DMS153 (cell line): Measurements from ENCODE around the gene SLC17A9.
A peak's percentile ranks its signal among the peaks of the same experiment; 100 is the strongest.

Experiments used
- DNase-seq: peaks from one replicate; lab custom pipeline; 2025; lab: John Stamatoyannopoulos, UW

Gene SLC17A9

GRCh38 chr20:62952373-62952967, at the start of gene SLC17A9:
SLC17A9 (plus strand) TSS chr20:62952709; CDS start chr20:62952831, 122 bp downstream.
- no peak for DNase-seq

GRCh38 chr20:62902926-62903615, 49.4 kb upstream of the SLC17A9 start:
- DNase-seq: no peak

GRCh38 chr20:62905536-62906117, 46.9 kb upstream of the SLC17A9 start:
- DNase-seq: no peak

GRCh38 chr20:62906209-62906608, 46.3 kb upstream of the SLC17A9 start:
- DNase-seq: no peak

- DNase-seq: no peak
These were observed 45.7 kb upstream of the SLC17A9 start for GRCh38 chr20:62906647-62907375.

GRCh38 chr20:62907384-62908317, 44.9 kb upstream of the SLC17A9 start:
- no peak for DNase-seq

GRCh38 chr20:62908971-62909791, 43.3 kb upstream of the SLC17A9 start:
- DNase-seq: peak; percentile 88

GRCh38 chr20:62910217-62910766, 42.2 kb upstream of the SLC17A9 start:
- no peak for DNase-seq

GRCh38 chr20:62910777-62911497, 41.6 kb upstream of the SLC17A9 start:
- DNase-seq: no peak

GRCh38 chr20:62911701-62912280, 40.7 kb upstream of the SLC17A9 start:
- DNase-seq: no peak

- DNase-seq: no peak
These were observed 39.4 kb upstream of the SLC17A9 start for GRCh38 chr20:62913043-62913630.

GRCh38 chr20:62914436-62914835, 38.1 kb upstream of the SLC17A9 start:
- no peak for DNase-seq

- DNase-seq: peak; percentile 64
These were observed 37.5 kb upstream of the SLC17A9 start for GRCh38 chr20:62914970-62915457.

GRCh38 chr20:62916703-62917476, 35.6 kb upstream of the SLC17A9 start:
- DNase-seq: no peak

- DNase-seq: no peak
These were observed 34.8 kb upstream of the SLC17A9 start for GRCh38 chr20:62917720-62918119.

GRCh38 chr20:62918147-62918546, 34.4 kb upstream of the SLC17A9 start:
- DNase-seq: no peak

- DNase-seq: no peak
These were observed 33.7 kb upstream of the SLC17A9 start for GRCh38 chr20:62918831-62919230.

GRCh38 chr20:62920039-62920645, 32.4 kb upstream of the SLC17A9 start:
- no peak for DNase-seq
